ACC112 (cell line): Measurements from ENCODE around the gene HOXA5.

Source experiments
- H2AFZ ChIP-seq: fragments of 200-600 bp; sonication (generic); one replicate; pipeline ENCODE4 v1.6.0; 2017; ENCODE audit warnings: antibody characterized with exemption, low read length; ENCODE audit not compliant: unreplicated experiment
- H3K27ac ChIP-seq: fragments of 200-600 bp; sonication (generic); 2 replicates; pipeline ENCODE4 v1.5.1; 2014; ENCODE audit warnings: low read depth, mild to moderate bottlenecking, antibody characterized with exemption, low read length, moderate library complexity
- H3K27me3 ChIP-seq: fragments of 200-600 bp; sonication (generic); 2 replicates; pipeline ENCODE4 v1.6.1; 2014; ENCODE audit warnings: mild to moderate bottlenecking, antibody characterized with exemption, low read length, moderate library complexity, mixed read lengths; ENCODE audit not compliant: insufficient read depth
- H3K36me3 ChIP-seq: fragments of 200-600 bp; sonication (generic); 2 replicates; pipeline ENCODE4 v1.6.1; 2016; ENCODE audit warnings: mild to moderate bottlenecking, antibody characterized with exemption, low read length, moderate library complexity, mixed read lengths; ENCODE audit not compliant: insufficient read depth
- H3K4me1 ChIP-seq: fragments of 200-600 bp; sonication (generic); one replicate; pipeline ENCODE4 v1.6.1; 2016; ENCODE audit warnings: low read length, mixed read lengths; ENCODE audit not compliant: insufficient read depth, unreplicated experiment, control insufficient read depth
- H3K4me3 ChIP-seq: fragments of 200-600 bp; sonication (generic); 2 replicates; pipeline ENCODE4 v1.5.1; 2014; ENCODE audit warnings: mild to moderate bottlenecking, low read depth, low read length
- H3K79me2 ChIP-seq: fragments of 200-600 bp; sonication (generic); one replicate; pipeline ENCODE4 v1.6.0; 2016; ENCODE audit warnings: low read length; ENCODE audit not compliant: control insufficient read depth, unreplicated experiment, insufficient read depth

HOXA5 gene

DNA sequence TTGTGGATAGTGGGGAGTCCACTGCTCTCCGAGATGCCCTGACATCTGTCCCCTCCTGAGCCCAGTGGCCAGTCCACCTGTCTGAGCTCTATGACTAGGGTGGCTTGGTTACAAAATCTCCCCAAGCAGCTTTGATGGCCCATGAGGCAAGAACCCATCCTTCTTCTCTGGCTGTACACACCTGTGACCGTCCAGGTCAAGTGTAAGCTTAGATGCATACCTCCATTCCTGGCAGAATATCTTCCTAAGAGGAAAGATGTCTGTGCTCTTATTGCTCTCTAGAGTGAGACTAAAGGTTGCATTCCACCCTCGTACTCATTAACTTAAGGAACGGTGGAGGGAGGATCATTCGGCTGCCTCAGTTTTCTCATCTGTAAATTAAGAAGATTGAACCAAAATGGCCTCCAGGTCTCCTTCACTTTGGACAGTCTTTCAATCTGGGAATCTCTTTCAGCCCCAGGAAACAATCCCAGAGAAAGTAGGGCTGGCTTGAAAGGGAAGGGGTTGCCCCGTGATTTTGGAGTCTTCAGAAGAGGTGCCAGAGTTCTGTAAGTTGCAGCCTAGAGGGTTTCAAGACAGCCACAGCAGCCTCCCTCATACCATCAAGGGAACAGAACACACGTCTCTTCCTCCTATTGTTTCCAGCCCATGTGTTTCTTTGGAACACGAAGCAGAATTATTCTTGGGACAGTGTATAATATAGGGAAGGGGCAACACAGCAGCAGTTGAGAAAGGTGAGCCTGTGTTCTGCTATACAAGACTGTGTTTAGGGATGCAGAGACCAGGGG lies 18.4 kb downstream of the HOXA5 start:
- H3K4me1 ChIP-seq = peaks cover 4% of the 10 kb centered on the region
- H3K36me3 ChIP-seq = no peaks in the 10 kb centered on the region
- no peaks in the 10 kb centered on the region for H3K79me2 ChIP-seq
- H3K27ac ChIP-seq = no peak overlapping the region
- H3K27me3 ChIP-seq = peaks cover 99% of the 10 kb centered on the region
- no peak overlapping the region for H3K4me3 ChIP-seq
- H2AFZ ChIP-seq = no peak overlapping the region

DNA sequence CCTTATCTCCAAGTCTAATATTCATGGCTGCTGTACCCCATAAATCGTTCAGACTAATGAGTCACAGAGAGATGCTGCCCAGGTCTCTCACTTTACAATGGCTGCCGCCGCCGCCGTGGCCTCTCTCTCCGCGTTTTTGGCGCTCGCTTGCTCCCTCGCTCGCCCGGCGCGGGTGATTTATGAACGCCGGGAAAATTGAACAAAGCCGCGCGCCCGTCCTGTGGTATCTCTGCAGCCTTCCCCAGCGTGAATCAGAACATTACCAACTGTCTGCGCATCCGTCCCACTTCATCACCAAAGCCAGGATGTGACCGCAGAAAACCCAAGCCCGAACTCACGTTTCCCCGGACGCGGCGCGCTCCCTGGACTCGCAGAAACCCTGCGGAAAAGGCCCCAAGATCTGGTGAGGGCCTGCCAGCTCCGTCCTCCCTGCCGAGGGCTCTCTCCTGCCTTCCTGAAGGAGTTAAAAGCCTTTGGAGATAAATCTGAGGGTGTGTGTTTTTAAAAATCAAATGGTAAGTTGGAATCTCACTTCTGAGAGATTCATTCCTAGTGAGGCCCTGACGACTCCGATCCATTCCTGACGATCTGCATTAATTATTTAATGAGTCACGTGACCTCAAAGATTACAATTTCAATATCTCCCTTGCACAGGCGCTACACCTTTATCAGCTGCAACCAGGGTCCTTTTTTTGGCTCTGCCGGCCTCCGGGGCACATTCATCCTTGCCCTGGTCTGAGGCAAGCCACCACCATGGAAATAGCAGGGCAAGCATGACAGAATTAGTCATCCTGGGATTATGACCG lies 19.2 kb downstream of the HOXA5 start:
- no peak overlapping the region for H2AFZ ChIP-seq
- H3K4me1 ChIP-seq = peaks cover 4% of the 10 kb centered on the region
- no peaks in the 10 kb centered on the region for H3K36me3 ChIP-seq
- no peaks in the 10 kb centered on the region for H3K79me2 ChIP-seq
- 0 out of 2 replicates have a peak overlapping the region, but pooled peaks have one; percentile 16 for H3K4me3 ChIP-seq
- peaks cover 99% of the 10 kb centered on the region for H3K27me3 ChIP-seq
- H3K27ac ChIP-seq = no peak overlapping the region

GRCh38 chr7:27123477-27124053 lies 19.9 kb downstream of the HOXA5 start:
- Histone ChIP-seq H3K4me1 (peaks cover 4% of the 10 kb centered on the region), H3K27ac (no peak overlapping the region), H2AFZ (no peak overlapping the region), H3K79me2 (no peaks in the 10 kb centered on the region), H3K36me3 (no peaks in the 10 kb centered on the region), H3K27me3 (peaks cover 99% of the 10 kb centered on the region), H3K4me3 (0 out of 2 replicates have a peak overlapping the region, but pooled peaks have one; percentile 16)

- Histone ChIP-seq H3K27me3 (peaks cover 99% of the 10 kb centered on the region), H3K27ac (no peak overlapping the region), H3K79me2 (no peaks in the 10 kb centered on the region), H3K4me1 (peaks cover 4% of the 10 kb centered on the region), H3K4me3 (no peak overlapping the region), H3K36me3 (no peaks in the 10 kb centered on the region), H2AFZ (no peak overlapping the region)
Observed at GRCh38 chr7:27123007-27123476, 20.4 kb downstream of the HOXA5 start.

- H3K4me3 ChIP-seq = no peak overlapping the region
- no peaks in the 10 kb centered on the region for H3K36me3 ChIP-seq
- H3K79me2 ChIP-seq = no peaks in the 10 kb centered on the region
- H3K27ac ChIP-seq = no peak overlapping the region
- no peak overlapping the region for H2AFZ ChIP-seq
- H3K4me1 ChIP-seq = peaks cover 4% of the 10 kb centered on the region
- H3K27me3 ChIP-seq = peaks cover 99% of the 10 kb centered on the region
Observed at GRCh38 chr7:27122077-27122910, 21.2 kb downstream of the HOXA5 start.

GRCh38 chr7:27121684-27122076 lies 21.8 kb downstream of the HOXA5 start:
- peaks cover 4% of the 10 kb centered on the region for H3K4me1 ChIP-seq
- H3K36me3 ChIP-seq = no peaks in the 10 kb centered on the region
- H3K4me3 ChIP-seq = no peak overlapping the region
- H3K79me2 ChIP-seq = no peaks in the 10 kb centered on the region
- H3K27ac ChIP-seq = no peak overlapping the region
- peaks cover 99% of the 10 kb centered on the region for H3K27me3 ChIP-seq
- H2AFZ ChIP-seq = no peak overlapping the region

DNA sequence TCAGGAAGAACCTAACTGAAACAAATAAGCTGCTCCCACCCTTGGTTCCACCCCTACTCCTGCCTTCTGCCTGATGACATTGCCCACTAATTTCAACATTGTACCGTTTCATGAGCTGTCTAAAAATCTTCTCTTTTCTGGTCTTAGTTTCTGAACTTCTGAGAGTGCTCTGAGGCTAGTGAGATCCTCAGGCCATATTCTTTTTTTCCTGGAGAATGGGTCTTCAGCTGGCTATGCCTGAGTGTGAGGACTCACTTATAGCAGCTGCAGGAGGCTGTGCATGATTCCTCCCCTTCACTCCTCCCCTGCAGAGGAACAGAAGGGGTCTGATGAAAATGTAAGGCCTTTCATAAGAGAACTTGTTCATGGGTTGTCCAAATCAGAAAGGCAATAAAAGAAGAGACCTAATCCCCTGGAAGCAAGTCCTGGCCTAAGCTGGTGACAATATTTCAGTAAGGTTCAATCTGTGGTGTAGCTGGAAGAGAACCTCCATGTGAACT lies 24.0 kb downstream of the HOXA5 start:
- no peak overlapping the region for H3K4me3 ChIP-seq
- peaks cover 4% of the 10 kb centered on the region for H3K4me1 ChIP-seq
- no peak overlapping the region for H2AFZ ChIP-seq
- no peaks in the 10 kb centered on the region for H3K36me3 ChIP-seq
- no peaks in the 10 kb centered on the region for H3K79me2 ChIP-seq
- no peak overlapping the region for H3K27ac ChIP-seq
- H3K27me3 ChIP-seq = peaks cover 98% of the 10 kb centered on the region

- no peak overlapping the region for H2AFZ ChIP-seq
- no peaks in the 10 kb centered on the region for H3K4me1 ChIP-seq
- H3K36me3 ChIP-seq = no peaks in the 10 kb centered on the region
- H3K27ac ChIP-seq = no peak overlapping the region
- no peaks in the 10 kb centered on the region for H3K79me2 ChIP-seq
- H3K4me3 ChIP-seq = no peak overlapping the region
- H3K27me3 ChIP-seq = peaks cover 95% of the 10 kb centered on the region
Observed at GRCh38 chr7:27118580-27118979, 24.9 kb downstream of the HOXA5 start.

DNA sequence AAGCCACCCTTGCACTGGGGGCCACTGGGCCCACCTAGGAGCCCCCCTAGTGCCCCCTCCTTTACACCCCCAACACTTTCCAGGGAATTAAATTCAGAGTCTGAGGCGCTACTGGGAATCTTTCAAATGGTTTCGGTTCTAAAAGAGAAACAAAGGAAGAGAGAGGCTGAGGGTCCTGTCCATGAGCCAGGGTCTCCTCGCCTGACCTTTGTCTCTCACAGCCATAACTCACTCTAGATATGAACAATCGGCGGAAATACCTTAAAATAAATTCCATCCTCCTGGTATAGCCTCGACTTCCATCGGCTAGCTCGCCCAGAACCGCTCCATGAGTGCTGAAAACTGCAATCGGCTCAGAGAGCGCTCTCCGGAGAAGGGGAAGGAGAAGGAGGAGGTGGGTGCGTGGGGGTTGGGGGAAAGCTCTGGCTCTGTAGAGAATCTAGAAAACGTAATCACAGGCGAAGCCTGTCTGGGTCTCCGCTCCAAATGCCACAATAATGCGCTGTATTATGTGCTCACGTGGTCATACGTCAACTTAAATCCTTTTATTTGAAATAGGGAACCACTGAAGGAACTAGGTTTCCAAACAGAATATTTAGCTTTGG lies 25.5 kb downstream of the HOXA5 start:
- Histone ChIP-seq H3K27ac (no peak overlapping the region), H3K27me3 (peaks cover 95% of the 10 kb centered on the region), H3K4me3 (peak overlapping the region; percentile 67)

More for the DNA sequence above, 25.5 kb downstream of the HOXA5 start:
- Histone ChIP-seq H3K36me3 (no peaks in the 10 kb centered on the region), H2AFZ (no peak overlapping the region), H3K79me2 (no peaks in the 10 kb centered on the region), H3K4me1 (no peaks in the 10 kb centered on the region)
